Femur (tissue), 1 donor: ENCODE results near the gene UTP11.
"Not testable (repeated sequence)": the region's sequence is repeated elsewhere in the genome, so short reads cannot be mapped to it uniquely, and the experiment has no call there.

Experiments used
- DNase-seq: peaks from one replicate; pipeline ENCODE4 v3.0.0-alpha.2; 2017

The UTP11 gene

DNA sequence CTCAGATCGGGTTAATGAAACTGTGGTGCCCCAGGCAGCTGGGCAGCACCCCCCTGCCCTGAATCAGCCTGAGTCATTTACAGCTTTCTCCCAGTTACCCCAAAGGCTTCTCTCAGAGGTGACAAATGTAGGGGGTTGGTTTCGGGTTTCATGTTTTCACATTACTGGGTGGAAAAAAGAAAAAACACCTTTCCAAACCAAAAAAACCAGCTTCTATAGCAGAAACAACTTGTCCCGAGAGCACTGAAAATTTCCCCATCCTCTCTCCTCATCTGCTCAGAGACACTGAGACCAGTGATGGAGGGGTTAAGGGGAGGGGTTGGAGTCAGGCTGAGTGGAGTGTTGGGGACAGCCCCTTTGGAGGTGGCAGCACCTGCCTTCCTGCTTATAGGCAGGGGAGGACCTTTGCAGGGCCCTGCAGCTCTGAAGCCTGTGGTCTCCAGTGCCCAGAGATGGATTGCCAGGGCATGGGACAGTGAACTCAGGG is 15.6 kb downstream of the UTP11 start:
- no peak for DNase-seq

- no peak for DNase-seq
Measured at GRCh38 chr1:38028671-38029070, 16.1 kb downstream of the UTP11 start.

GRCh38 chr1:38029081-38029681 is 16.6 kb downstream of the UTP11 start:
- peak; percentile 50 for DNase-seq

GRCh38 chr1:38029685-38030511 is 17.4 kb downstream of the UTP11 start:
- DNase-seq: peak; percentile 55

DNA sequence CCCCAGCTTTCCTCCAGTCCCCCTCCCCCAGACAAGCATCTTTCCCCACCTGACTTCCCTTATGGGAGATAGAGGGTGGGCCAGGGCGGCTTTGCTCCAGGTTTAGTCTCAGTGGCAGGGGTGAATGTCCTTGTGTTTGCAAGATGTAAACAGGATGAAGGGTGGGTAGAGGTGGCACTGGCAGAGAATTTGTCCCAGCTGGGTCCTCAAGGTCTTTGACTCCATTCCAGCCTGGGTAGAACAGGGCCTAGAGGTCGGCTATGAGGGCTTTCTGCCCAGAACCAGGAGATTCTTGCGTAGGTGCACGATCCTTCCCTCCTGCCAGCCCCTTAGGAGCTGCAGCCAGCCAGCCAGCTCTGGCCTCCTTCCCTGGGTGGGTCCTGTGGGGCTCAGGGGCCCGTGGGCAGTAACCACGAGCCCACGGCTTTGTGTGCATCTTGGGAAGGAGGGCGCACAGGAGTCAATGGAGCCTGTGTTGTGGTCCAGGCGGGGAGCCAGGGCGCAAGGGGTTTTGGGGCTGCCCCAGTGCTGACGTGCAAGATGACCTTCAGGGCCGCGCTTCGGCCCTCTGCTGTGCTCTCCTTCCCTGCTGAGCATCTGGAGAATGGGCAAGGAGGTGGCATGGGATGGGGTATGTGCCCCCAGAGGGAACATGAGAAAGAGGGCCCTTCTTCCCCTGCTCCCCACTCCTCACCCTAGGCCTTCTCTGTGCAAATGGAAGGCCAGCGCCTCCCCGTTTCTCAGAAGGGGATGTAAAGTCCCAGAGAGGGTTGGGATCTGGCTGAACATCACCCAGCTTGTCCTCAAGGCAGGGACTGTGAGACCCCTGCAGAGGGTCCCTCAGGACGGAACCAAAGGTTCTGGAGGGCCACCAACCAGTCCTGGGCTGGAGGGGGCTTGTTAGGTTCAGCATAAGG is 18.3 kb downstream of the UTP11 start:
- DNase-seq: no peak

GRCh38 chr1:38031513-38031866 is 19.0 kb downstream of the UTP11 start:
- no peak for DNase-seq

GRCh38 chr1:38032992-38033391 is 20.5 kb downstream of the UTP11 start:
- DNase-seq: not testable (repeated sequence)

- no peak for DNase-seq
Measured at GRCh38 chr1:38034871-38035270, 22.3 kb downstream of the UTP11 start.

DNA sequence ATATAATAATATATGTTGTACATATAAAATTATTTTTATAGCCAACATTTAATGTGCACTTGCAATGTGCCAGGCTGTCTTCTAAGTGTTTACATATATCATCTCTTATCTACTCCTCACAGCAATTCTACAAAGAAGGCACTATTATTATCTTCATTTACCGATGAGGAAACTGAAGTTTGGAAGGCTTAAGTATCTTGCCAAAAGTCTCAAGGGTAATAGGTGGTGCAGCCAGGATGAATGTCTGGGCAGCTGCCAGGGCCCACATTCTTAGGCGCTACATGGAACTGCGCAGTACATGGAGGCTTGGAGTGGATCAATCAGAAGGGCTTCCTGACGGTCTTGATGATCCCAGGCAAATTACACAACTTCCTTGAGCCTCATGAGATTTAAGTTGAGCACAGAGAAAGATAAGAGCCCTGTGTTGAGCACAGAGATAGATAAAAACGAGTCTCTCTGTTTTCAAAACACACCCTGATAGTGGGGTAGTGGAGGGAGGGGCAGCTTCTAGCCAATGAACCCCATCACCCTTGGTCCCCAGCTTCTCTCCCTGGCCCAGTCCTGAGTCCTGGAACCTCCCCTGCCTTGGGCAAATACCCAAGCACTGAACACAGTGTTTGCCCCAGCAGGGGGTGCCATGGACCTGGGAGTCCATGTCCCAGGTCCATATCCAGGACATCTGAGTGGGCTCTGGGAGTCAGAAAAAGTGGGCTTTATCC is 24.8 kb downstream of the UTP11 start:
- no peak for DNase-seq

GRCh38 chr1:38038861-38039260 is 26.3 kb downstream of the UTP11 start:
- DNase-seq: no peak

GRCh38 chr1:38039331-38040088 is 27.0 kb downstream of the UTP11 start:
- DNase-seq: no peak

DNA sequence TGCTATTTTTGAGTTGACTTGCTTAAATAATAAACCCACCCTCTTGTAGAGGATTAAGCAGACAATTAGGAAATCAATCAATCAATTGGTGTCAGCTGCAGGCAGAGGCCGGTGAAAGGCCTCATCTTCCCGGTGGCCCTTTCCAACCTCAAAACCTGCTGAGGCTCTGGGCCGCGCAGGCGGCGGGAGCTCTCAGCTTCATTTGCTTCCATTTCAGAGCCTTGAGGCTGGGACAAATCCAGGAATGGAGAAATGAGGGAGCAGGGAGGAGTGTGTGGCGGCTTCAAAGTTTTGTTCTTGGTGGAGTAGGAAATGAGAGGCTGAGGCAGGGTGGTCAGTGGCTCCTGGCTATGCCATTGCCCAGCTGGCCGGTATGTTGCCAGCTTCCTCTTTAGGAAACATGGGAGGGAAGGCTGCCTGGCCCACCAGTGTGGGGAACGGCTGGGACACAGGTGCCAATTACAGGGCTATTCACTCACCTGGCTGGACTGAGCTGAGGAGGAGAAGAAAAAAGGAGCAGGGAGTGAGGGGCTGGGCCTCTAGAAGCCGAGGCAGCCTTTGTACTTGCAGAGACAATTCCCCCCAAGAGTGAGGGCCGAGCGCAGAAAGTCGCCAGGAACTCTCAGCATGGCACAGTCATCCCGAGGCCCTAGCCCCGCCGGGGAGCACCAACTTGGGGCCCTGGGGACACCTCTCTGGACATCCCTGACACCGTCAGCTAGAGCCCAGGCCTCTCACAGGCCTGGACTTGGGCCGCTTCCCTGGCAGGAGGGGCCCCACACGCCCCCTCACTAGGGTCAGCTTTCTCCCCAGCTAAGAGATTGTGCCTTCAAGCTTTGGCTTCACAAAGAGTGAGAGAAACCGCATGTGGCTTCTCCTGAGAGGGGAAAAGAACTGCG is 29.7 kb downstream of the UTP11 start:
- no peak for DNase-seq

DNA sequence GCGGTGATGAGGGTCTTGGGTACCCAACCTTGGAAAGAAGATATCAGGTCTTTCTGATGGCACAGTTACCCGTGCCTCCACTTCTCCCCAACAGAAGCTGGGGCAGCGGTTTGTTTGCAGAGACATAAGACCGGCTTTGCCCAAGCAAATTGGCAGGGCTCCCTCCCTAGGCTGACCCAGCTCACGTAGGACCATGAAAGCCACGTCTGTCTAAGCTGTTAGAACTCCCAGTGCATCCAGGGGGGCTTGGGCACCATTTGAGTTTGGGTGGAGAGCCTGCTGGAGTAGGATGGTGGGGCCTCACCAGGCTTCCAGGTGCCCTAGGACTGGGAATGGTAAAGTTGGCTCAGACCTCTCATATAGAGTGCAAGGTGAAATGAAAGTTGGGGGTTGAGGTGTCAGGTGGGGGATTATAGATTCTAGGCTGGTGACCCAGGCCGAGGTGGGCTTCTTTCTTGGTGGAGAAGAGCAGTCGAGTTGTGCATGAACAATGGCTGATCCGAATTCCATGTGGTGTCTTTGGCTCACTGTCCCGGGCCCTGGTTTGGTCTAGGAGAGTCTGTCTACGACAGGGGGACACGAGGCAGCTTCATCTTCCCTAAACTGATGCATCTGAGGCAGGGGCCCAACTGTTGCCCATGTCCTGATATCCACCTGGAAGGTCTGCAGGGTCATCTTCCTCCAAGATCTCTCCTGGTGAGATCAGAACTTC is 30.7 kb downstream of the UTP11 start:
- DNase-seq: no peak

DNA sequence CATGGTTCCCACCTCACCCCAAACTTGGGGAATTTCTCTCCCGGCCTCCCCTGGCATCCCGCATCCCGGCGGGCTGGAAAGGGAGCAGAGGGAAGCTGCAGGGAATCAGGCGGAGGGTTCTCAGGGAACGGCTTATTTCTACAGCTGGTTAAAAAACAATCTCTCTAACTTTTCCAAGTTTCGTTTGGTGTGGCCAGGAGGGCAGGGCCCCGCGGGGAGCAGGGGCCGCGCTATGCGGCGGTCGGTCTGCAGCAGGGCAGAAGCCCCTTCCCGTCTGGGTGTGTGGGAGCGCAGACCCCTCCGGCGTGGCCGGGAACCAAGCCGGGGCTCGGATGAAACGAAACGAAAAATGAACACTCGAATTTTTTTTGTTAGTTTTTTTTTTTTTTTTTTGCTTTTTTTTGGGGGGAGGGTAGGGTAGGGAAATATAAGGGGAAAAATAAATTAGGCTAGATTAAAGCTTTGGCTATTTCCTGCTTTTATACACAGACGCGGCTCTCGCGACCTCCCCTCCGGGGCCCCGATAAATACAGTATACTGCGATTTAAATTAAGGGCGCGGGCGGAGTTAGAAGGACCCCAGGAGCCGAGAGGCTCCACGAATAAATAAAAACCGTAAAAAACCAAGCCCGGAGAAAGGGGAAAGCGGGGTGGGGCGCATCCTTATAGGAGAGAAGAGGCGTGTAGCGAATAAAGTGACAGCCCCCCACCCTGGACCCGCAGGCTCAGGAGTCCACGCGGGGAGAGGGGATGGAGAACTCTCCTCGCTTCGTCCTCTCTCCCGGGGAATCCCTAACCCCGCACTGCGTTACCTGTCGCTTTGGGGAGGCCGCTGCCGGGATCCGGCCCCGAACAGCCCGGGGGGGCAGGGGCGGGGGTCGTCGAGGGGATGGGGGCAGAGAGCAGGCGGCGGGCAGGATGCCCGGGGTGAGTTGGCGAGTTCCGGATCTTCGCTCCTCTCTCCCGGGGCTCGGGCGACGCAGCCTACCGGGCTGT is 32.0 kb downstream of the UTP11 start:
- DNase-seq: no peak

DNA sequence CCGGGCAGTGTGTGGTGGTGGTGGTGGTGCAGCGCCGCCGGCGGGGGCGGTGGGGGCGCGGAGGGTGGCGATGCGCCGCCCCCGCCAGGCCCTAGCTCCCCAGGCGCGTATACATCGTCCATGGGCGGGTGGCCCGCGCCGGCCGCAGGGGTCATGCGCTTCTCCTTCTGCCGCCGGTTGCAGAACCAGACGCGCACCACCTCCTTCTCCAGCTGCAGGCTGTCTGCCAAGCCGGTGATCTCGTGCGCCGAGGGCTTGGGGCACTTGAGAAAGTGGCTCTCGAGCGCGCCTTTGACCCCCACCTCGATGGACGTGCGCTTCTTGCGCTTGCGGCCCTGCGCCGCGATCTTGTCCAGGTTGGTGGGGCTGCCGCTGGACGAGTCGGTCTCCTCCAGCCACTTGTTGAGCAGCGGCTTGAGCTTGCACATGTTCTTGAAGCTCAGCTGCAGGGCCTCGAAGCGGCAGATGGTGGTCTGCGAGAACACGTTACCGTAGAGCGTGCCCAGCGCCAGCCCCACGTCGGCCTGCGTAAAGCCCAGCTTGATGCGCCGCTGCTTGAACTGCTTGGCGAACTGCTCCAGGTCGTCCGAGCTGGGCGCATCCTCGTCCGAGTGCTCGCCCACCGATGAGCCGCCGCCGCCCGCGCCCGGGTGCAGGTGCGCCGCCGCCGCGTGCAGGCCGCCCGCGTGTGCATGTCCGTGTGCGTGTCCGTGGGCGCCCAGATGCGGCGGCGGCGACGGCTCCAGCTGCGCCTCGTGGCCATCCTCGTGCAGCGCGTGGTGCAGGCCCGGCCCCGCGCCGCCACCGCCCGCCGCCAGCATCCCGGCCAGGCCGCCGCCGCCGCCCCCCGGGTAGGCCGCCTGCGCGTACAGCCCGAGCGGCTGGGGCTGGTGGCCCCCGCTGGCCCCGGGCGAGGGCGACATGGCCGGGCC is 33.1 kb downstream of the UTP11 start:
- no peak for DNase-seq

- no peak for DNase-seq
Measured at GRCh38 chr1:38046333-38046883, 33.9 kb downstream of the UTP11 start, which contains the start of gene POU3F1. Gene POU3F1 (minus strand): TSS chr1:38046793. CDS start chr1:38046743, 50 bp downstream.
